H1 (cell line): Measurements from ENCODE around the gene HS3ST5. TPM values are rescaled to one million over a fixed set of nuclear protein-coding genes. Genes with fewer than 3 reads are reported as not detected.

Source experiments
- CREB1 ChIP-seq: IDR thresholded peaks from 2 replicates; pipeline ENCODE4 v1.6.1; 2012; ENCODE audit warnings: inconsistent platforms
- EP300 ChIP-seq, 2 experiments: IDR thresholded peaks; 1 replicate in 1 of 2; 2 replicates in 1 of 2; pipeline ENCODE4 v1.6.1; 2011 to 2012; ENCODE audit warnings: low read depth in 2 of 2, low read length in 2 of 2, mild to moderate bottlenecking in 2 of 2, borderline replicate concordance in 1 of 2, inconsistent platforms in 1 of 2, moderate library complexity in 1 of 2
- FOSL1 ChIP-seq: IDR thresholded peaks from 2 replicates; pipeline ENCODE4 v1.6.1; 2011; ENCODE audit warnings: mild to moderate bottlenecking, low read depth, low read length, moderate library complexity; ENCODE audit not compliant: insufficient read depth
- SRF ChIP-seq: IDR thresholded peaks from 2 replicates; pipeline ENCODE4 v1.6.1; 2011; ENCODE audit warnings: mild to moderate bottlenecking, low read depth, low read length, moderate library complexity
- polyA plus RNA-seq, 7 experiments: library from polyadenylated mRNA; depleted of rRNA in 3 of 7; stranded (reverse) in 5 of 7; unstranded in 2 of 7; fragments of >200 nt in 5 of 7; fragments of 200-250 nt in 2 of 7; gene quantifications; 1 replicate in 5 of 7; 2 replicates in 1 of 7; 4 replicates in 1 of 7; pipeline versions ENCODE4 v1.2.1 to v1.2.3, GENCODE V29; 2011 to 2013; ENCODE audit warnings: missing spikeins in 2 of 7, mixed read lengths in 2 of 7
- total RNA-seq: library from RNA; stranded (reverse); fragmentation: NEBNext Ultra II Directional; extraction: Animal tissue kit (Norgen Biotek cat#: 25700); gene quantifications from 2 replicates; pipeline ENCODE4 v1.2.1, GENCODE V29; 2021
- TF ChIP-seq, protein P1 (sequence below): fragments of 300-600 bp; sonication (generic); IDR thresholded peaks from 2 replicates; pipeline ENCODE4 v1.7.1; 2012; ENCODE audit warnings: low read length, moderate library complexity, mild to moderate bottlenecking, inconsistent platforms; ENCODE audit not compliant: insufficient replicate concordance

Gene HS3ST5
- total and polyA plus RNA-seq, 2 of the 8 experiments (the other 6 are each of a cell fraction or from before 2014, with no cell fraction given) = 1.2 to 9.9 TPM

DNA sequence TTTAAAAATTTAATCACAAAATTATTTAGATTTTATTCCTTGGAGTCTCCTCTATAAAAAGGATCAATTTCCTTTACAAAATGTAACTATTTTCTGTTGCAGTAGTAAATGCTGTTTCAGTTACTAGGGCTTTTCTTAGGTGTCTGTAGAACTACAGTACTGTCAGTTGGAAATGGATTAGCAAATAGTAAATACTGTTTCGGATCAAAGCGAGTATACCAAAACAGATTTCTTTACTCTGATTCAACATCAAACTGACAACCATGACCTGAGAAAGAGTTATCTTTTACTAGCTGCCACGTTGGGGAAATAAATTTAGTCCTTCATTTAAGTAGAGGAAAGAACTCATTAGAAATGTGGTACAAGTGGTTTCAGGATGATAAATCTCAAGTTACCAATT is 172.5 kb downstream of the HS3ST5 start (continued):
- TF ChIP-seq, protein P1, sequence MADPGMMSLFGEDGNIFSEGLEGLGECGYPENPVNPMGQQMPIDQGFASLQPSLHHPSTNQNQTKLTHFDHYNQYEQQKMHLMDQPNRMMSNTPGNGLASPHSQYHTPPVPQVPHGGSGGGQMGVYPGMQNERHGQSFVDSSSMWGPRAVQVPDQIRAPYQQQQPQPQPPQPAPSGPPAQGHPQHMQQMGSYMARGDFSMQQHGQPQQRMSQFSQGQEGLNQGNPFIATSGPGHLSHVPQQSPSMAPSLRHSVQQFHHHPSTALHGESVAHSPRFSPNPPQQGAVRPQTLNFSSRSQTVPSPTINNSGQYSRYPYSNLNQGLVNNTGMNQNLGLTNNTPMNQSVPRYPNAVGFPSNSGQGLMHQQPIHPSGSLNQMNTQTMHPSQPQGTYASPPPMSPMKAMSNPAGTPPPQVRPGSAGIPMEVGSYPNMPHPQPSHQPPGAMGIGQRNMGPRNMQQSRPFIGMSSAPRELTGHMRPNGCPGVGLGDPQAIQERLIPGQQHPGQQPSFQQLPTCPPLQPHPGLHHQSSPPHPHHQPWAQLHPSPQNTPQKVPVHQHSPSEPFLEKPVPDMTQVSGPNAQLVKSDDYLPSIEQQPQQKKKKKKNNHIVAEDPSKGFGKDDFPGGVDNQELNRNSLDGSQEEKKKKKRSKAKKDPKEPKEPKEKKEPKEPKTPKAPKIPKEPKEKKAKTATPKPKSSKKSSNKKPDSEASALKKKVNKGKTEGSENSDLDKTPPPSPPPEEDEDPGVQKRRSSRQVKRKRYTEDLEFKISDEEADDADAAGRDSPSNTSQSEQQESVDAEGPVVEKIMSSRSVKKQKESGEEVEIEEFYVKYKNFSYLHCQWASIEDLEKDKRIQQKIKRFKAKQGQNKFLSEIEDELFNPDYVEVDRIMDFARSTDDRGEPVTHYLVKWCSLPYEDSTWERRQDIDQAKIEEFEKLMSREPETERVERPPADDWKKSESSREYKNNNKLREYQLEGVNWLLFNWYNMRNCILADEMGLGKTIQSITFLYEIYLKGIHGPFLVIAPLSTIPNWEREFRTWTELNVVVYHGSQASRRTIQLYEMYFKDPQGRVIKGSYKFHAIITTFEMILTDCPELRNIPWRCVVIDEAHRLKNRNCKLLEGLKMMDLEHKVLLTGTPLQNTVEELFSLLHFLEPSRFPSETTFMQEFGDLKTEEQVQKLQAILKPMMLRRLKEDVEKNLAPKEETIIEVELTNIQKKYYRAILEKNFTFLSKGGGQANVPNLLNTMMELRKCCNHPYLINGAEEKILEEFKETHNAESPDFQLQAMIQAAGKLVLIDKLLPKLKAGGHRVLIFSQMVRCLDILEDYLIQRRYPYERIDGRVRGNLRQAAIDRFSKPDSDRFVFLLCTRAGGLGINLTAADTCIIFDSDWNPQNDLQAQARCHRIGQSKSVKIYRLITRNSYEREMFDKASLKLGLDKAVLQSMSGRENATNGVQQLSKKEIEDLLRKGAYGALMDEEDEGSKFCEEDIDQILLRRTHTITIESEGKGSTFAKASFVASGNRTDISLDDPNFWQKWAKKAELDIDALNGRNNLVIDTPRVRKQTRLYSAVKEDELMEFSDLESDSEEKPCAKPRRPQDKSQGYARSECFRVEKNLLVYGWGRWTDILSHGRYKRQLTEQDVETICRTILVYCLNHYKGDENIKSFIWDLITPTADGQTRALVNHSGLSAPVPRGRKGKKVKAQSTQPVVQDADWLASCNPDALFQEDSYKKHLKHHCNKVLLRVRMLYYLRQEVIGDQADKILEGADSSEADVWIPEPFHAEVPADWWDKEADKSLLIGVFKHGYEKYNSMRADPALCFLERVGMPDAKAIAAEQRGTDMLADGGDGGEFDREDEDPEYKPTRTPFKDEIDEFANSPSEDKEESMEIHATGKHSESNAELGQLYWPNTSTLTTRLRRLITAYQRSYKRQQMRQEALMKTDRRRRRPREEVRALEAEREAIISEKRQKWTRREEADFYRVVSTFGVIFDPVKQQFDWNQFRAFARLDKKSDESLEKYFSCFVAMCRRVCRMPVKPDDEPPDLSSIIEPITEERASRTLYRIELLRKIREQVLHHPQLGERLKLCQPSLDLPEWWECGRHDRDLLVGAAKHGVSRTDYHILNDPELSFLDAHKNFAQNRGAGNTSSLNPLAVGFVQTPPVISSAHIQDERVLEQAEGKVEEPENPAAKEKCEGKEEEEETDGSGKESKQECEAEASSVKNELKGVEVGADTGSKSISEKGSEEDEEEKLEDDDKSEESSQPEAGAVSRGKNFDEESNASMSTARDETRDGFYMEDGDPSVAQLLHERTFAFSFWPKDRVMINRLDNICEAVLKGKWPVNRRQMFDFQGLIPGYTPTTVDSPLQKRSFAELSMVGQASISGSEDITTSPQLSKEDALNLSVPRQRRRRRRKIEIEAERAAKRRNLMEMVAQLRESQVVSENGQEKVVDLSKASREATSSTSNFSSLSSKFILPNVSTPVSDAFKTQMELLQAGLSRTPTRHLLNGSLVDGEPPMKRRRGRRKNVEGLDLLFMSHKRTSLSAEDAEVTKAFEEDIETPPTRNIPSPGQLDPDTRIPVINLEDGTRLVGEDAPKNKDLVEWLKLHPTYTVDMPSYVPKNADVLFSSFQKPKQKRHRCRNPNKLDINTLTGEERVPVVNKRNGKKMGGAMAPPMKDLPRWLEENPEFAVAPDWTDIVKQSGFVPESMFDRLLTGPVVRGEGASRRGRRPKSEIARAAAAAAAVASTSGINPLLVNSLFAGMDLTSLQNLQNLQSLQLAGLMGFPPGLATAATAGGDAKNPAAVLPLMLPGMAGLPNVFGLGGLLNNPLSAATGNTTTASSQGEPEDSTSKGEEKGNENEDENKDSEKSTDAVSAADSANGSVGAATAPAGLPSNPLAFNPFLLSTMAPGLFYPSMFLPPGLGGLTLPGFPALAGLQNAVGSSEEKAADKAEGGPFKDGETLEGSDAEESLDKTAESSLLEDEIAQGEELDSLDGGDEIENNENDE = no peak
- TF ChIP-seq SRF (no peak), FOSL1 (no peak), CREB1 (no peak), EP300 (IDR thresholded peaks at IDR 0.05; ENCODE audit: borderline replicate concordance in 1 of 2, low read depth in 2 of 2, low read length in 2 of 2) (no peak)
